RWPE1 (cell line): Measurements from ENCODE around the gene OR10X1.

Source experiments
- CTCF ChIA-PET: fragments of 350-600 bp; sonication (Branson Sonifier 250); formaldehyde crosslinking; extraction: SDS; loops from one replicate; lab custom pipeline; 2021; lab: Yijun Ruan, JAX
- POLR2A ChIA-PET: fragments of 400-600 bp; formaldehyde crosslinking; extraction: SDS; loops from one replicate; lab custom pipeline; 2020; ENCODE audit warnings: antibody characterized with exemption; ENCODE audit not compliant: low non-redundant PET; lab: Yijun Ruan, JAX
- DNase-seq: peaks from one replicate; pipeline ENCODE4 v3.0.0; 2012; ENCODE audit warnings: low spot score
- H3K27ac ChIP-seq: fragments of 450-650 bp; 2 replicates; pipeline ENCODE4 v1.5.1; 2017
- TF ChIP-seq, protein P1 (sequence below): fragments of 450-650 bp; conservative IDR thresholded peaks from 2 replicates; pipeline ENCODE4 v1.5.1; 2017; ENCODE audit warnings: low read depth, mild to moderate bottlenecking

Gene OR10X1

DNA sequence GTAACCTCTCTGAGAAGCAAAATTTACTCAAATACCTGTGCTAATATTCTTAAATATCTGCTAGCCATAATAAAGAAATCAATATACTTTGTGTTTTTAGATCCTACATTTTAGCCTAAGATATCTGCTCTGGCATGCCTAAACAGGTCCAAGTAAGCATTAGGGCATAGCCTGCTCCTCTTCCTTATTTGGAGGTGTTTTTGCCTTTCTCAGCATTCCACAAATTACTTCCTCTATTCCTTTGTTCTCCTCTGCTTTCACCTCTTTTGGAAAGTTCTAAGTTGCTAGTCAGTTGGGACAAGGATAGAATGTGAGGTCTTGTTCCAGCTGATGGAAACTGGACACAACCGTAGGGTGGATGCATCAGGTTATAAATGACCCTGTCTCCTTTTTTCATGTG is 7.2 kb upstream of the OR10X1 start:
- ChIA-PET POLR2A (no interaction called here), CTCF (no interaction called here)
- H3K27ac ChIP-seq, result no peak overlapping the region
- TF ChIP-seq, protein P1, sequence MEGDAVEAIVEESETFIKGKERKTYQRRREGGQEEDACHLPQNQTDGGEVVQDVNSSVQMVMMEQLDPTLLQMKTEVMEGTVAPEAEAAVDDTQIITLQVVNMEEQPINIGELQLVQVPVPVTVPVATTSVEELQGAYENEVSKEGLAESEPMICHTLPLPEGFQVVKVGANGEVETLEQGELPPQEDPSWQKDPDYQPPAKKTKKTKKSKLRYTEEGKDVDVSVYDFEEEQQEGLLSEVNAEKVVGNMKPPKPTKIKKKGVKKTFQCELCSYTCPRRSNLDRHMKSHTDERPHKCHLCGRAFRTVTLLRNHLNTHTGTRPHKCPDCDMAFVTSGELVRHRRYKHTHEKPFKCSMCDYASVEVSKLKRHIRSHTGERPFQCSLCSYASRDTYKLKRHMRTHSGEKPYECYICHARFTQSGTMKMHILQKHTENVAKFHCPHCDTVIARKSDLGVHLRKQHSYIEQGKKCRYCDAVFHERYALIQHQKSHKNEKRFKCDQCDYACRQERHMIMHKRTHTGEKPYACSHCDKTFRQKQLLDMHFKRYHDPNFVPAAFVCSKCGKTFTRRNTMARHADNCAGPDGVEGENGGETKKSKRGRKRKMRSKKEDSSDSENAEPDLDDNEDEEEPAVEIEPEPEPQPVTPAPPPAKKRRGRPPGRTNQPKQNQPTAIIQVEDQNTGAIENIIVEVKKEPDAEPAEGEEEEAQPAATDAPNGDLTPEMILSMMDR, result no peak
- no peak for DNase-seq

DNA sequence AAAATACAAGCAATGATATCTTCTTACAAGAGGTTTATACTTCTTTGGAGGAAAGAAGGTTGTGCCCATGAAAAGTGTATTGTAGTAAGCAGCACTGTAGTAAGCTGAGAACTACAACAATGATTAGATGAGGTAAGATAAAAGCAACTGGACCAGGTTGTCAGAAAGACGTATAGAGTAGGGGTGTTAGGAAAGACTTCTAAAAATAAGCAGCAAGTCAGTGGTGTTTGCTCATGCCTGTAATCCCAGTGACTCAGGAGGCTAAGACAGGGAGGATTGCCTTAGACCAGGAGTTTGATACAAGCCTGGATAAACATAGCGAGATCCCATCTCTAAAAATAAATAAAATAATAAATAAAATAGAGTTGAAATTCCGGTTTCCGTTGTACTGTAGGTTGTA is 4.3 kb upstream of the OR10X1 start:
- ChIA-PET POLR2A (no interaction called here), CTCF (no interaction called here)
- TF ChIP-seq, protein P1, result no peak
- H3K27ac ChIP-seq, result no peak overlapping the region
- DNase-seq, result no peak

DNA sequence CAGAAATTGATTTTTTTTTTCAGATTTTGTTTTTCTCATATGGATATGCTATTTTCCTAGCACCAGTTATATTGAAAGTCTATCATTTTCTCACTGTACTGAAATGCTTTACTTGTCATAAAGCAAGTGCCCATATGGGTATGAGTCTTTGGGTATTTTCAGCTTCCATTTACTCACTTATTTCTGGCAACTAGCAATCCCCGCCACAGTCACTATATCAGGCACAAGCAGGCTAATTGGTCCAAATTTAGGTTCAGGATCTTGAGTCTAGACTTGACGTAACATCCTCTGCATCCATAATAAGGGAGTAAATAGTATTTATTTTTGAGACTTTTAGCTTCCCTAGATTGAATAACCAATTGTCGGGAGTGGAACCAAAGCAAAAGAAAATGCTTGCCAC is 2.1 kb downstream of the OR10X1 start:
- ChIA-PET POLR2A (no interaction called here), CTCF (no interaction called here)
- H3K27ac ChIP-seq, result no peak overlapping the region
- DNase-seq, result no peak
- TF ChIP-seq, protein P1, result no peak

DNA sequence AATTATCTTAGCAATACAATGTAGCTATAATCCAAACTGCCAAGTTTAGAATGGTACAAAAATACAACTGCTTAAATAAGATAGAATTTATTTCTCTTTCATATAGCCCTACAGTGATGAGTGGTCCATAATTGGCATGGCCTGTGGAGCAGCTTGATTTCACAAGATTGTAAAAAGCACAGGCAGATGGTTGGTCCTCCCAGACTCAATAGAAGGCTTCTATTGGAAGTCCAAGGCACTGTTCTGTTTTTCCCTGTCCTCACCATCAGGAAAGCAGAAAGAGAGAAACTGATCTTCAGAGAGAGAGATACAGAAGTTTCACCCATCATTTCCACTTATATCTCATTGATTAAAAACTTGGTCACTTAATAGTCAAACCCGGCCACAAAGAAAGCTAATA is 7.5 kb downstream of the OR10X1 start:
- POLR2A ChIA-PET, result no interaction called here
- TF ChIP-seq, protein P1, result no peak
- CTCF ChIA-PET, result no interaction called here
- DNase-seq, result no peak
- H3K27ac ChIP-seq, result no peak overlapping the region

DNA sequence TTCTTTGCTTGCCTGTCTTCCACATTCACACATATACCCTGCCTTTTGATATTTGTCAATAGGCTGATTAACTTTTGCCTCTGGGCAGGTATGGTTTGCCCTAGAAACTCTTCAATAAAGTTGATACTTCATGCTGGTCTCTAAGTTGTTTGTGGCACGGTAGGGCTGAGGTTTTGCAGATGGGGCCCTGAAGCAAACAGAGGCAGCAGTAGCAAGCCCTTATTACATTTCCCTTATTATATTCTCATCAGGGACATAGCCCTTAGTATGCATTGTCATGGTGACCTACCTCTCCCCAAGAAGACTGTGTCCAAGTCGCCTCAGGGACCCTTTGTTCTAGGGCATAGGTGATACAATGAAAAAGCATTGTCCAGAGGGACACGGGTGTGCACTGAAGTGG is 9.2 kb downstream of the OR10X1 start, which contains the start of gene OR6P1:
TSS of gene OR6P1 (minus strand) at position 101 of the 400 bp plus-strand sequence. CDS start 6,976 bp downstream, outside the sequence.
- POLR2A ChIA-PET, result no interaction called here
- H3K27ac ChIP-seq, result no peak within 1 kb of the TSS
- CTCF ChIA-PET, result no interaction called here
- no peak for DNase-seq
- TF ChIP-seq, protein P1, result no peak

DNA sequence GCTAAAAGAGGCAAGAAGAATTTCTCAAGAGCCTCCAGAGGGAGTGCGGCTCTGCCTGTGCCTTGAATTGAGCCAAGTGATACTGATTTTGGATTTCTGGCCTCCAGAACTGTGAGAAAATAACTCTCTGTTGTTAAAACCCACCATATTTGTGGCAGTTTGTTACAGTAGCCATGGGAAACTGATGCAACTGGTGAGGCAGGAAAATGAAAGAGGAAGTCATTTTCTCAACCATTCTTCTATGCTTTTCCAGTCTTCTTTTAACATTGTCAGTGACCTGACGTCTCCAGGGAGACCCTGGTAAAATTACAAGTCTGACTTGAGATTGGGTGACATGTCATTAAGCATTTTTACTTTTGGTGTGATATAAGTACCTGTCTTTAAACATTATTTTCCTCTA is 15.1 kb downstream of the OR10X1 start:
- no peak overlapping the region for H3K27ac ChIP-seq
- CTCF ChIA-PET, result no interaction called here
- TF ChIP-seq, protein P1, result no peak
- DNase-seq, result no peak
- POLR2A ChIA-PET, result no interaction called here

DNA sequence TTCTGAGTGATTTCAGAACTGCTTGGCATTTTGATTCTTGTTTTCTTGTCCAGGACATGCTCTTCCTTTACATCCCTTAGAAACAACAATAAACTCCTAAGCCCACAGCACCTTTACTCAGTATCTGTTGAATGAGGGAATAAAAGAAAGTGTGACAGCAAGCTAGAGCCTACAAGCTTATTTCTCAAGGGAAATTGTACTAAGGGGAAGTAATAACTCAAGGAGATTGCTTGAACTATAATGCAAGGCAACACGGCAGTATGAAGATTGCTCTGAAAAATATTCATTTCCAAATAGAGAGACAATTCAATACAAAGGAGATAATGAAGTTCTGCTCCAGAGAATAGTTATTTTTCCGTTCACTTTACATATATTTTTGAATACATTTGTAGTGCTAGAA is 15.8 kb downstream of the OR10X1 start:
- DNase-seq, result no peak

More for the DNA sequence above, 15.8 kb downstream of the OR10X1 start:
- ChIA-PET POLR2A (no interaction called here), CTCF (no interaction called here)
- TF ChIP-seq, protein P1, result no peak
- no peak overlapping the region for H3K27ac ChIP-seq
